ENCODE measurements around the gene CAND1.

DNA sequence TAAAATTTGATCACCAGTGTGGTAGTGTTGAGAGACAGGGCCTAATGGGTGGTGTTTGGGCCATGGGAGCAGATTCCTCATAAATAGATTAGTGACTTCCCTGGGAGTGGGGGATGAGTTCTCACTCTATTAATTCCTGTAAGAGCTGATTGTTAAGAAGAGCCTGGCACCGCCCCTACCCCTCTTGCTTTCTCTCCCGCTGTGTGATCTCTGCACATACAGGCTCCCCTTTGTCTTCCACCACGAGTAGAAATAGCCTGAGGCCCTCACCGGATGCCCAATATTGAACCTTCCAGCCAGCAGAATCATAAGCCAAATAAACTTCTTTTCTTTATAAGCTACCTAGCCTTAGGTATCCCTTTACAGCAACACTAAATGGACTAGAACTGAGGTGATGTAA lies 31.9 kb upstream of the CAND1 start:
- TF ChIP-seq, protein P1, sequence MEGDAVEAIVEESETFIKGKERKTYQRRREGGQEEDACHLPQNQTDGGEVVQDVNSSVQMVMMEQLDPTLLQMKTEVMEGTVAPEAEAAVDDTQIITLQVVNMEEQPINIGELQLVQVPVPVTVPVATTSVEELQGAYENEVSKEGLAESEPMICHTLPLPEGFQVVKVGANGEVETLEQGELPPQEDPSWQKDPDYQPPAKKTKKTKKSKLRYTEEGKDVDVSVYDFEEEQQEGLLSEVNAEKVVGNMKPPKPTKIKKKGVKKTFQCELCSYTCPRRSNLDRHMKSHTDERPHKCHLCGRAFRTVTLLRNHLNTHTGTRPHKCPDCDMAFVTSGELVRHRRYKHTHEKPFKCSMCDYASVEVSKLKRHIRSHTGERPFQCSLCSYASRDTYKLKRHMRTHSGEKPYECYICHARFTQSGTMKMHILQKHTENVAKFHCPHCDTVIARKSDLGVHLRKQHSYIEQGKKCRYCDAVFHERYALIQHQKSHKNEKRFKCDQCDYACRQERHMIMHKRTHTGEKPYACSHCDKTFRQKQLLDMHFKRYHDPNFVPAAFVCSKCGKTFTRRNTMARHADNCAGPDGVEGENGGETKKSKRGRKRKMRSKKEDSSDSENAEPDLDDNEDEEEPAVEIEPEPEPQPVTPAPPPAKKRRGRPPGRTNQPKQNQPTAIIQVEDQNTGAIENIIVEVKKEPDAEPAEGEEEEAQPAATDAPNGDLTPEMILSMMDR (IDR thresholded peaks at IDR 0.05), result no peak
- TF ChIP-seq SIN3A (IDR thresholded peaks at IDR 0.05; ENCODE audit: borderline replicate concordance, insufficient read depth, low read depth, low read length) (no peak), TCF7L2 (IDR thresholded peaks at IDR 0.05; ENCODE audit: low read depth, low read length) (no peak), POLR2AphosphoS5 (IDR thresholded peaks at IDR 0.05; ENCODE audit: low read depth, low read length) (no peak)
- TF ChIP-seq, protein P2, sequence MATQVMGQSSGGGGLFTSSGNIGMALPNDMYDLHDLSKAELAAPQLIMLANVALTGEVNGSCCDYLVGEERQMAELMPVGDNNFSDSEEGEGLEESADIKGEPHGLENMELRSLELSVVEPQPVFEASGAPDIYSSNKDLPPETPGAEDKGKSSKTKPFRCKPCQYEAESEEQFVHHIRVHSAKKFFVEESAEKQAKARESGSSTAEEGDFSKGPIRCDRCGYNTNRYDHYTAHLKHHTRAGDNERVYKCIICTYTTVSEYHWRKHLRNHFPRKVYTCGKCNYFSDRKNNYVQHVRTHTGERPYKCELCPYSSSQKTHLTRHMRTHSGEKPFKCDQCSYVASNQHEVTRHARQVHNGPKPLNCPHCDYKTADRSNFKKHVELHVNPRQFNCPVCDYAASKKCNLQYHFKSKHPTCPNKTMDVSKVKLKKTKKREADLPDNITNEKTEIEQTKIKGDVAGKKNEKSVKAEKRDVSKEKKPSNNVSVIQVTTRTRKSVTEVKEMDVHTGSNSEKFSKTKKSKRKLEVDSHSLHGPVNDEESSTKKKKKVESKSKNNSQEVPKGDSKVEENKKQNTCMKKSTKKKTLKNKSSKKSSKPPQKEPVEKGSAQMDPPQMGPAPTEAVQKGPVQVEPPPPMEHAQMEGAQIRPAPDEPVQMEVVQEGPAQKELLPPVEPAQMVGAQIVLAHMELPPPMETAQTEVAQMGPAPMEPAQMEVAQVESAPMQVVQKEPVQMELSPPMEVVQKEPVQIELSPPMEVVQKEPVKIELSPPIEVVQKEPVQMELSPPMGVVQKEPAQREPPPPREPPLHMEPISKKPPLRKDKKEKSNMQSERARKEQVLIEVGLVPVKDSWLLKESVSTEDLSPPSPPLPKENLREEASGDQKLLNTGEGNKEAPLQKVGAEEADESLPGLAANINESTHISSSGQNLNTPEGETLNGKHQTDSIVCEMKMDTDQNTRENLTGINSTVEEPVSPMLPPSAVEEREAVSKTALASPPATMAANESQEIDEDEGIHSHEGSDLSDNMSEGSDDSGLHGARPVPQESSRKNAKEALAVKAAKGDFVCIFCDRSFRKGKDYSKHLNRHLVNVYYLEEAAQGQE (IDR thresholded peaks at IDR 0.05; ENCODE audit: insufficient read depth in 1 of 2, low read depth in 2 of 2, low read length in 1 of 2), result no peak
